Coronary artery (tissue), 2 donors: ENCODE data around the gene MAL.

Source experiments
- DNase-seq: peaks from one replicate; pipeline ENCODE4 v3.0.0-alpha.2; 2017; ENCODE audit warnings: low spot score
- H3K27ac ChIP-seq, 2 donors: fragments of 200-600 bp; sonication (generic); one replicate each; pipeline ENCODE4 v1.5.1; 2016 to 2019
- H3K4me3 ChIP-seq: fragments of 200-600 bp; sonication (generic); 2 replicates; pipeline ENCODE4 v1.5.1; 2016; ENCODE audit warnings: mild to moderate bottlenecking, moderate library complexity
- TF ChIP-seq, protein P1 (sequence below): fragments of 200-600 bp; sonication (generic); IDR thresholded peaks from one replicate; pipeline ENCODE4 v1.5.1; 2019; ENCODE audit warnings: antibody characterized with exemption

Gene MAL

GRCh38 chr2:94992360-94992759 lies 33.1 kb upstream of the MAL start:
- H3K27ac ChIP-seq, result no peak overlapping the region
- TF ChIP-seq, protein P1, sequence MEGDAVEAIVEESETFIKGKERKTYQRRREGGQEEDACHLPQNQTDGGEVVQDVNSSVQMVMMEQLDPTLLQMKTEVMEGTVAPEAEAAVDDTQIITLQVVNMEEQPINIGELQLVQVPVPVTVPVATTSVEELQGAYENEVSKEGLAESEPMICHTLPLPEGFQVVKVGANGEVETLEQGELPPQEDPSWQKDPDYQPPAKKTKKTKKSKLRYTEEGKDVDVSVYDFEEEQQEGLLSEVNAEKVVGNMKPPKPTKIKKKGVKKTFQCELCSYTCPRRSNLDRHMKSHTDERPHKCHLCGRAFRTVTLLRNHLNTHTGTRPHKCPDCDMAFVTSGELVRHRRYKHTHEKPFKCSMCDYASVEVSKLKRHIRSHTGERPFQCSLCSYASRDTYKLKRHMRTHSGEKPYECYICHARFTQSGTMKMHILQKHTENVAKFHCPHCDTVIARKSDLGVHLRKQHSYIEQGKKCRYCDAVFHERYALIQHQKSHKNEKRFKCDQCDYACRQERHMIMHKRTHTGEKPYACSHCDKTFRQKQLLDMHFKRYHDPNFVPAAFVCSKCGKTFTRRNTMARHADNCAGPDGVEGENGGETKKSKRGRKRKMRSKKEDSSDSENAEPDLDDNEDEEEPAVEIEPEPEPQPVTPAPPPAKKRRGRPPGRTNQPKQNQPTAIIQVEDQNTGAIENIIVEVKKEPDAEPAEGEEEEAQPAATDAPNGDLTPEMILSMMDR, result no peak
- DNase-seq, result no peak
- H3K4me3 ChIP-seq, result no peak overlapping the region

GRCh38 chr2:94993176-94994062 lies 32.1 kb upstream of the MAL start:
- peak; percentile 55 for DNase-seq
- TF ChIP-seq, protein P1, result no peak
- H3K27ac ChIP-seq, result no peak overlapping the region
- H3K4me3 ChIP-seq, result no peak overlapping the region

DNA sequence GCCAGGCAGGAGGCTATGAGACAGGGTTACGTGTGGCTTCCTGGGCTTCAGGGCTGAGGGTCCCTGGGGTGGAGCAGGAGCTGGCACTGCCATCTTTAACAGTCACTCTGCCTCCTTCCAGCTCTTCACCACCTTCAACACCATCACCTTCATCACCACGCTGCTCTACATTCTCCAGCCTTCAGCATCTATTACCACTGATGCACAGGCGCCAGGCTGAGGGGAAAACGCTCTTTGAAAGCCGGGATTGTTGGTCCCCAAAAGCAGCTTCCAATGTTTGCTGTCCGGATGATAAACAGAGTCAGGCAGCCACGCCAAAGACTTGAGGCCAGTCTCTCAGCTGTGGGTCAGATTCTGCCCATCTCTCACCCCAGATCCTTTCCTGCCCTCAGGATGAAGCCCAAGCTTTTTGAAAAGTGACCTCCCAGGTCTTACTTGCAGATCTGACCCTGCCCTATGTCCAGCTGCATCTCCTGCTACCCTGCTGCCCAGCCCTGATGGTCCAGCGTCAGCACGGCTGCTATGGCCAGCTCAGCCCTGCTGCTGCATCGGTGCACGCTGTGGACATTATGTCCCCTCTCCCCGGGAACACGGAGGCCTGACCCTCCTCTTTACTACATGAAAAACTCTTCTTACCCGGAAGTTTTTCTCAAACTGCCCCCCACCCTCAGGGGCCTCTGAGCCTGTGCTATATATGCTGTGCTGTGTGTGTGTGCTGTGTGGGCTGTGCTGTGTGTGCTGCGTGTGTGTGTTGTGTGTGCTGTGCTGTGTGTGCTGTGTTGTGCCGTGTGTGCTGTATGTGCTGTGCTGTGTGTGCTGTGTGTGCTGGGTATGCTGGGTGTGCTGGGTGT lies 31.2 kb upstream of the MAL start:
- no peak overlapping the region for H3K27ac ChIP-seq
- DNase-seq, result peak; percentile 45
- H3K4me3 ChIP-seq, result no peak overlapping the region
- TF ChIP-seq, protein P1, result no peak

DNA sequence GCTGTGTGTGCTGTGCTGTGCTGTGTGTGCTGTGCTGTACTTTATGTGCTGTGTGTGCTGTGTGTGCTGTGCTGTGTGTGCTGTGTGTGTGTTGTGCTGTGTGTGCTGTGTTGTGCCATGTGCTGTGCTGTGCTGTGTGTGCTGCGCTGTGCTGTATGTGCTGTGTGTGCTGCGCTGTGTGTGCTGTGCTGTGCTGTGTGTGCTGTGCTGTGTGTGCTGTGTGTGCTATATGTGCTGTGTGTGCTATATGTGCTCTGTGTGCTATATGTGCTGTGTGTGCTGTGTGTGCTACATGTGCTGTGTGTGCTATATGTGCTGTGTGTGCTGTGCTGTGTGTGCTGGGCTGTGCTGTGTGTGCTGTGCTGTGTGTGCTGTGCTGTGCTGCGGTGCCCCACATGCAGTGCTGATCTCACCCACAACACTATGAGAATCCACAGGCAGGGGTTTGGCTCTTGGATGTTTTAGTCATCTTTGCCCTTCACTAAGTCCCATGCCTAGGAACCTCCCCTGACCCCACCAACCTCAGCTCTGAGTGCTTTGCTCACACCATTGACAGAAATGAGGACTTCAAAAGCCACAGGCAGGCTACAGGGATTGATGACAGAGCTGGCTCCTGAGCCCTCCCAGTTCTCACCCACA lies 30.5 kb upstream of the MAL start:
- no peak overlapping the region for H3K27ac ChIP-seq
- TF ChIP-seq, protein P1, result no peak
- no peak for DNase-seq
- no peak overlapping the region for H3K4me3 ChIP-seq

- TF ChIP-seq, protein P1, result no peak
- DNase-seq, result no peak
Measured at GRCh38 chr2:94995553-94996304, 29.8 kb upstream of the MAL start.

GRCh38 chr2:94996305-94997100 lies 29.0 kb upstream of the MAL start:
- no peak for DNase-seq
- H3K27ac ChIP-seq, result no peak overlapping the region
- H3K4me3 ChIP-seq, result no peak overlapping the region
- TF ChIP-seq, protein P1, result no peak

More at GRCh38 chr2:94995553-94996304, 29.8 kb upstream of the MAL start:
- Histone ChIP-seq H3K27ac (no peak overlapping the region), H3K4me3 (no peak overlapping the region)
